H1 (cell line): ENCODE results near the gene BARX2. TPM values are rescaled to one million over a fixed set of nuclear protein-coding genes. Genes with fewer than 3 reads are reported as not detected.
A peak's percentile ranks its signal among the peaks of the same experiment; 100 is the strongest.

Experiments used
- CTCF ChIA-PET: fragments of 300-600 bp; sonication (Branson Sonifier 250); formaldehyde crosslinking; loops from one replicate; lab custom pipeline; 2021; ENCODE audit not compliant: partially characterized antibody; lab: Charles Lee
- POLR2A ChIA-PET: fragments of 300-600 bp; sonication (Branson Sonifier 250); formaldehyde crosslinking; loops from one replicate; lab custom pipeline; 2021; ENCODE audit warnings: inconsistent platforms; ENCODE audit not compliant: partially characterized antibody; lab: Charles Lee
- DNase-seq, 2 experiments: peaks; one replicate each; pipeline versions ENCODE4 v3.0.0 to v3.0.0-alpha.2; 2010 to 2022; ENCODE audit warnings: low spot score in 2 of 2, low read depth in 1 of 2, mixed read lengths in 1 of 2
- FAIRE-seq: peaks from 2 replicates; lab custom pipeline; 2011; peaks lifted over from hg19 to GRCh38; lab: Jason Lieb, UNC
- H2AFZ ChIP-seq: 2 replicates; pipeline ENCODE4 v1.8.1; 2012; ENCODE audit warnings: low read length, inconsistent platforms
- H2AK5ac ChIP-seq: 2 replicates; pipeline ENCODE4 v1.6.1; 2013; ENCODE audit warnings: low read depth, low read length
- H2BK120ac ChIP-seq: replicated peaks from 2 replicates; pipeline ENCODE3; 2013; ENCODE audit warnings: low read depth, low read length, inconsistent platforms
- H2BK12ac ChIP-seq: 2 replicates; pipeline ENCODE4 v1.6.1; 2013; ENCODE audit warnings: low read depth, low read length
- H2BK15ac ChIP-seq: 2 replicates; pipeline ENCODE4 v1.6.1; 2013; ENCODE audit warnings: low read length
- H2BK20ac ChIP-seq: 2 replicates; pipeline ENCODE4 v1.6.1; 2013; ENCODE audit warnings: low read length
- H2BK5ac ChIP-seq: 2 replicates; pipeline ENCODE4 v1.6.1; 2013; ENCODE audit warnings: low read depth, low read length
- H3K14ac ChIP-seq: 2 replicates; pipeline ENCODE4 v1.6.1; 2013; ENCODE audit warnings: inconsistent platforms; ENCODE audit not compliant: insufficient read length
- H3K18ac ChIP-seq: 2 replicates; pipeline ENCODE4 v1.6.1; 2013; ENCODE audit warnings: low read length; ENCODE audit errors: extremely low read depth
- H3K23ac ChIP-seq: 2 replicates; pipeline ENCODE4 v1.6.1; 2013; ENCODE audit warnings: inconsistent platforms; ENCODE audit not compliant: insufficient read length
- H3K23me2 ChIP-seq: 2 replicates; pipeline ENCODE4 v1.6.1; 2013; ENCODE audit warnings: low read depth, low read length
- H3K27ac ChIP-seq: 2 replicates; pipeline ENCODE4 v1.6.1; 2011; ENCODE audit warnings: low read depth, low read length, inconsistent platforms
- H3K27me3 ChIP-seq, 4 experiments: replicated peaks in 1 of 4; 1 replicate in 1 of 4; 2 replicates in 3 of 4; pipeline versions ENCODE4 v1.6.1 to v1.8.1; 2011 to 2013; ENCODE audit warnings: low read length in 3 of 4, mild to moderate bottlenecking in 3 of 4, inconsistent platforms in 2 of 4, mixed read lengths in 2 of 4, moderate library complexity in 1 of 4; ENCODE audit not compliant: control insufficient read depth in 3 of 4, insufficient read depth in 3 of 4; ENCODE audit errors: extremely low read depth in 1 of 4
- H3K36me3 ChIP-seq, 4 experiments: 2 replicates each; pipeline versions ENCODE4 v1.6.1 to v1.8.1; 2011 to 2013; ENCODE audit warnings: mild to moderate bottlenecking in 4 of 4, low read length in 3 of 4, moderate library complexity in 2 of 4, control low read depth in 1 of 4, inconsistent platforms in 1 of 4; ENCODE audit not compliant: insufficient read depth in 4 of 4, control insufficient read depth in 2 of 4
- H3K4ac ChIP-seq: replicated peaks from 2 replicates; pipeline ENCODE3; 2013; ENCODE audit warnings: low read length, low read depth, mixed read lengths, inconsistent platforms; ENCODE audit not compliant: insufficient read length
- H3K4me1 ChIP-seq, 4 experiments: replicated peaks in 1 of 4; 1 replicate in 1 of 4; 2 replicates in 3 of 4; pipeline versions ENCODE4 v1.6.1 to v1.8.1; 2011 to 2013; ENCODE audit warnings: low read length in 3 of 4, inconsistent platforms in 2 of 4, mixed read lengths in 1 of 4; ENCODE audit not compliant: insufficient read depth in 4 of 4, control insufficient read depth in 3 of 4
- H3K4me2 ChIP-seq, 2 experiments: 2 replicates each; pipeline versions ENCODE4 v1.6.1 to v1.8.1; 2011 to 2013; ENCODE audit warnings: low read depth in 2 of 2, low read length in 2 of 2, control low read depth in 1 of 2, inconsistent platforms in 1 of 2, mild to moderate bottlenecking in 1 of 2; ENCODE audit not compliant: insufficient read depth in 1 of 2
- H3K4me3 ChIP-seq, 4 experiments: fragments of 200-600, 300-600 bp in 1 of 4; sonication (generic), shearing (Covaris generic), sonication (Bioruptor Twin) in 1 of 4; 2 replicates each; pipeline versions ENCODE4 v1.5.1 to v1.8.1; 2011 to 2016; ENCODE audit warnings: low read length in 4 of 4, low read depth in 3 of 4, control low read depth in 2 of 4, inconsistent platforms in 2 of 4, mild to moderate bottlenecking in 2 of 4, mixed read lengths in 1 of 4, moderate library complexity in 1 of 4; ENCODE audit not compliant: insufficient read depth in 2 of 4; ENCODE audit errors: extremely low read depth in 1 of 4
- H3K56ac ChIP-seq: replicated peaks from 2 replicates; pipeline ENCODE3; 2013; ENCODE audit warnings: low read depth, mild to moderate bottlenecking, mixed read lengths, low read length, inconsistent platforms; ENCODE audit not compliant: insufficient read length
- H3K79me1 ChIP-seq: 2 replicates; pipeline ENCODE4 v1.6.1; 2013; ENCODE audit warnings: low read depth, low read length, control low read depth
- H3K79me2 ChIP-seq, 2 experiments: 2 replicates each; pipeline versions ENCODE4 v1.6.1 to v1.8.1; 2012 to 2013; ENCODE audit warnings: low read length in 2 of 2, mild to moderate bottlenecking in 2 of 2, inconsistent platforms in 1 of 2; ENCODE audit not compliant: insufficient read depth in 2 of 2, control insufficient read depth in 1 of 2
- H3K9ac ChIP-seq, 4 experiments: replicated peaks in 1 of 4; 1 replicate in 1 of 4; 2 replicates in 3 of 4; pipeline versions ENCODE4 v1.6.1 to v1.8.1; 2011 to 2013; ENCODE audit warnings: low read depth in 3 of 4, low read length in 3 of 4, control low read depth in 2 of 4, mild to moderate bottlenecking in 2 of 4, moderate library complexity in 2 of 4, inconsistent platforms in 1 of 4; ENCODE audit errors: extremely low read depth in 1 of 4
- H3K9me3 ChIP-seq, 2 experiments: 2 replicates each; pipeline versions ENCODE4 v1.6.1 to v1.8.1; 2012 to 2013; ENCODE audit warnings: mild to moderate bottlenecking in 2 of 2, moderate library complexity in 2 of 2, control low read depth in 1 of 2, inconsistent platforms in 1 of 2, low read depth in 1 of 2, low read length in 1 of 2, mixed read lengths in 1 of 2; ENCODE audit not compliant: insufficient read depth in 2 of 2
- H4K20me1 ChIP-seq, 2 experiments: replicated peaks in 1 of 2; 2 replicates each; pipeline versions ENCODE3 to v1.8.1; 2011 to 2013; ENCODE audit warnings: inconsistent platforms in 2 of 2, low read length in 2 of 2, mild to moderate bottlenecking in 1 of 2; ENCODE audit not compliant: insufficient read depth in 2 of 2, control insufficient read depth in 1 of 2
- H4K5ac ChIP-seq: 2 replicates; pipeline ENCODE4 v1.6.1; 2013; ENCODE audit warnings: low read length, low read depth, mixed read lengths, inconsistent platforms; ENCODE audit not compliant: insufficient read length
- H4K8ac ChIP-seq: 2 replicates; pipeline ENCODE4 v1.8.0; 2013; ENCODE audit warnings: mild to moderate bottlenecking, moderate library complexity, low read length, inconsistent platforms; ENCODE audit not compliant: insufficient read depth; ENCODE audit errors: extremely low read depth
- H4K91ac ChIP-seq: replicated peaks from 2 replicates; pipeline ENCODE3; 2013; ENCODE audit warnings: low read length, mixed read lengths, inconsistent platforms; ENCODE audit not compliant: insufficient read length
- ATF3 ChIP-seq: IDR thresholded peaks from 2 replicates; pipeline ENCODE4 v1.6.1; 2011; ENCODE audit warnings: low read depth, mild to moderate bottlenecking, low read length; ENCODE audit not compliant: insufficient read depth
- CBX8 ChIP-seq: fragments of 300-800, 300-1000 bp; sonication (generic); IDR thresholded peaks from 2 replicates; pipeline ENCODE4 v1.7.1; 2016; ENCODE audit warnings: low read depth, low read length, borderline replicate concordance
- EGR1 ChIP-seq: IDR thresholded peaks from 2 replicates; pipeline ENCODE4 v1.6.1; 2011; ENCODE audit warnings: low read depth, low read length, borderline replicate concordance
- EP300 ChIP-seq, 2 experiments: IDR thresholded peaks; 1 replicate in 1 of 2; 2 replicates in 1 of 2; pipeline ENCODE4 v1.6.1; 2011 to 2012; ENCODE audit warnings: low read depth in 2 of 2, low read length in 2 of 2, mild to moderate bottlenecking in 2 of 2, borderline replicate concordance in 1 of 2, inconsistent platforms in 1 of 2, moderate library complexity in 1 of 2
- JUN ChIP-seq: IDR thresholded peaks from 2 replicates; pipeline ENCODE4 v1.6.1; 2011; ENCODE audit warnings: low read depth, mild to moderate bottlenecking, improper control_type of control experiment, low read length
- MAX ChIP-seq: IDR thresholded peaks from 2 replicates; pipeline ENCODE4 v1.6.1; 2012; ENCODE audit warnings: inconsistent platforms
- NRF1 ChIP-seq: IDR thresholded peaks from 2 replicates; pipeline ENCODE4 v1.6.1; 2011; ENCODE audit warnings: mild to moderate bottlenecking, low read depth, low read length, improper control_type of control experiment
- RAD21 ChIP-seq, 2 experiments: IDR thresholded peaks in 1 of 2; conservative IDR thresholded peaks in 1 of 2; 2 replicates each; pipeline ENCODE4 v1.6.1; 2011; ENCODE audit warnings: low read depth in 2 of 2, low read length in 2 of 2, improper control_type of control experiment in 1 of 2, inconsistent platforms in 1 of 2, mild to moderate bottlenecking in 1 of 2, moderate library complexity in 1 of 2
- TCF12 ChIP-seq: IDR thresholded peaks from 2 replicates; pipeline ENCODE4 v1.6.1; 2011; ENCODE audit warnings: low read depth, mild to moderate bottlenecking, low read length
- WGBS, 2 experiments: shearing (Covaris generic) in 1 of 2; methylation state at CpG; one replicate each; pipeline versions ENCODE4 v1.1.6 to v1.1.7; 2013 to 2015; ENCODE audit warnings: low lambda C conversion rate in 2 of 2, mixed read lengths in 2 of 2, inconsistent platforms in 1 of 2, low coverage in 1 of 2, missing lambda C conversion rate in 1 of 2; ENCODE audit not compliant: insufficient replicate concordance in 2 of 2, insufficient coverage in 1 of 2, insufficient read length in 1 of 2; ENCODE audit errors: extremely low coverage in 1 of 2, missing lambda C conversion rate in 1 of 2; 5-methylcytosine and 5-hydroxymethylcytosine counted together
- polyA plus RNA-seq, 7 experiments: library from polyadenylated mRNA; depleted of rRNA in 3 of 7; stranded (reverse) in 5 of 7; unstranded in 2 of 7; fragments of >200 nt in 5 of 7; fragments of 200-250 nt in 2 of 7; gene quantifications; 1 replicate in 5 of 7; 2 replicates in 1 of 7; 4 replicates in 1 of 7; pipeline versions ENCODE4 v1.2.1 to v1.2.3, GENCODE V29; 2011 to 2013; ENCODE audit warnings: missing spikeins in 2 of 7, mixed read lengths in 2 of 7
- total RNA-seq: library from RNA; stranded (reverse); fragmentation: NEBNext Ultra II Directional; extraction: Animal tissue kit (Norgen Biotek cat#: 25700); gene quantifications from 2 replicates; pipeline ENCODE4 v1.2.1, GENCODE V29; 2021

Gene BARX2
- total and polyA plus RNA-seq, 2 of the 8 experiments (the other 6 are each of a cell fraction or from before 2014, with no cell fraction given): not detected

GRCh38 chr11:129374081-129374992, 1.3 kb upstream of the BARX2 start:
- H4K5ac ChIP-seq: no peak overlapping the region
- no peak overlapping the region for H3K23ac ChIP-seq
- no peaks in the 10 kb centered on the region for H3K79me2 ChIP-seq
- H3K56ac ChIP-seq: no peak overlapping the region
- H2BK20ac ChIP-seq: no peak overlapping the region
- no peaks in the 10 kb centered on the region for H3K36me3 ChIP-seq
- no peak overlapping the region for H3K27ac ChIP-seq
- H4K8ac ChIP-seq: peak overlapping the region; percentile 58; the same call in 1 of the 2 replicates
- peaks cover 52 to 81% (median 77%) of the 10 kb centered on the region in 4 experiments for H3K27me3 ChIP-seq
- 6% methylated on average over 57 of the region's 57 CpGs; no CpG with 5 or more reads in 1 of the 2 experiments for WGBS, 2 experiments
- H2AK5ac ChIP-seq: no peak overlapping the region
- ChIA-PET POLR2A (interaction anchor here (1.2 to 1.3 kb wide), 2 partner anchors 30 to 484 kb away, joined by 4 read pairs; no protein-coding TSS in a partner anchor), CTCF (interaction anchor here (0.6 to 4.7 kb wide), 12 partner anchors 10 to 523 kb away, joined by 3 to 45 read pairs (median 4); no protein-coding TSS in a partner anchor)
- H3K18ac ChIP-seq: no peak overlapping the region
- peak overlapping the region; percentile 81 to 93 for H3K4me2 ChIP-seq
- H3K9ac ChIP-seq: no peak overlapping the region
- H2AFZ ChIP-seq: no peak overlapping the region; the same call in 1 of the 2 replicates
- no peaks in the 10 kb centered on the region for H3K9me3 ChIP-seq
- peaks cover 0 to 8% (median 6%) of the 10 kb centered on the region in 4 experiments; a peak in 6 of 7 replicates for H3K4me1 ChIP-seq
- no peak overlapping the region for H2BK15ac ChIP-seq
- no peak overlapping the region for H2BK5ac ChIP-seq
- no peaks in the 10 kb centered on the region for H3K79me1 ChIP-seq
- no peak overlapping the region for H2BK12ac ChIP-seq
- no peak overlapping the region for H4K91ac ChIP-seq
- peak in 1 of 2 experiments; percentile 61 for DNase-seq
- no peak overlapping the region for H3K4ac ChIP-seq
- H2BK120ac ChIP-seq: no peak overlapping the region
- H3K4me3 ChIP-seq: peak overlapping the region; percentile 32 to 55 (median 38); a peak in 7 of 8 replicates
- no peak overlapping the region for H3K14ac ChIP-seq
- FAIRE-seq: no peak
- H3K23me2 ChIP-seq: peaks cover 25% of the 10 kb centered on the region
- peaks cover 2 to 7% of the 10 kb centered on the region in 2 experiments for H4K20me1 ChIP-seq
- TF ChIP-seq MAX: no peak
- TF ChIP-seq RAD21 (IDR thresholded peaks at IDR 0.05 in 1 of 2, conservative IDR thresholded peaks at IDR 0.05 in 1 of 2; ENCODE audit: low read depth in 2 of 2, low read length in 2 of 2): no peak
- TF ChIP-seq EGR1: no peak
- TF ChIP-seq JUN: no peak
- TF ChIP-seq NRF1: no peak
- no peak for TF ChIP-seq EP300 (IDR thresholded peaks at IDR 0.05; ENCODE audit: borderline replicate concordance in 1 of 2, low read depth in 2 of 2, low read length in 2 of 2)
- TF ChIP-seq CBX8: peak; percentile 45; the same call in 1 of the 2 replicates
- TF ChIP-seq TCF12: no peak
- TF ChIP-seq ATF3: no peak
